DND-41 (cell line): Measurements from ENCODE around the gene CHMP2B.
"Not testable (repeated sequence)": the region's sequence is repeated elsewhere in the genome, so short reads cannot be mapped to it uniquely, and the experiment has no call there.

Experiments used
- ATAC-seq: fragments of 200-7000 bp; cut with Tn5 transposase; 3 replicates; pipeline ENCODE4 v1.9.1; 2021; ENCODE audit warnings: low read depth; ENCODE audit not compliant: insufficient read depth
- DNase-seq: peaks from one replicate; pipeline ENCODE4 v3.0.0-alpha.2; 2020
- H2AFZ ChIP-seq: 2 replicates; pipeline ENCODE4 v1.6.0; 2012; ENCODE audit warnings: low read depth, low read length
- H3K27ac ChIP-seq: 2 replicates; pipeline ENCODE4 v1.5.1; 2012; ENCODE audit warnings: low read length, inconsistent platforms
- H3K27me3 ChIP-seq: fragments of 200-600 bp; sonication (generic); 2 replicates; pipeline ENCODE4 v1.6.0; 2012; ENCODE audit warnings: low read length, mild to moderate bottlenecking, inconsistent platforms; ENCODE audit not compliant: insufficient read depth, poor library complexity
- H3K36me3 ChIP-seq: 2 replicates; pipeline ENCODE4 v1.5.1; 2012; ENCODE audit warnings: low read length, inconsistent platforms; ENCODE audit not compliant: insufficient read depth
- H3K4me1 ChIP-seq: 2 replicates; pipeline ENCODE4 v1.5.1; 2012; ENCODE audit warnings: mild to moderate bottlenecking, low read length; ENCODE audit not compliant: insufficient read depth
- H3K4me2 ChIP-seq: 2 replicates; pipeline ENCODE4 v1.6.0; 2012; ENCODE audit warnings: mild to moderate bottlenecking, moderate library complexity, low read length, inconsistent platforms; ENCODE audit not compliant: insufficient read depth
- H3K4me3 ChIP-seq, 2 experiments: fragments of 200-600 bp in 1 of 2; shearing (Covaris generic) in 1 of 2; 2 replicates each; pipeline ENCODE4 v1.5.1; 2012 to 2016; ENCODE audit warnings: inconsistent platforms in 2 of 2, low read length in 2 of 2, mild to moderate bottlenecking in 2 of 2, low read depth in 1 of 2, moderate library complexity in 1 of 2
- H3K79me2 ChIP-seq: 2 replicates; pipeline ENCODE4 v1.6.0; 2012; ENCODE audit warnings: low read length, inconsistent platforms; ENCODE audit not compliant: insufficient read depth
- H3K9ac ChIP-seq: 2 replicates; pipeline ENCODE4 v1.6.0; 2012; ENCODE audit warnings: low read depth, mild to moderate bottlenecking, inconsistent platforms, low read length, moderate library complexity
- H3K9me3 ChIP-seq: 2 replicates; pipeline ENCODE4 v1.5.1; 2012; ENCODE audit warnings: low read length, moderate library complexity, mild to moderate bottlenecking, inconsistent platforms; ENCODE audit not compliant: insufficient read depth, severe bottlenecking
- H4K20me1 ChIP-seq: 2 replicates; pipeline ENCODE4 v1.6.0; 2012; ENCODE audit warnings: low read length; ENCODE audit not compliant: insufficient read depth
- CTCF ChIP-seq: IDR thresholded peaks from 2 replicates; pipeline ENCODE4 v1.5.1; 2012; ENCODE audit warnings: borderline replicate concordance, low read length, moderate library complexity, mild to moderate bottlenecking; ENCODE audit not compliant: poor library complexity, severe bottlenecking; ENCODE audit errors: extremely low read depth
- EZH2 ChIP-seq: IDR thresholded peaks from 3 replicates; pipeline ENCODE4 v1.6.1; 2012; ENCODE audit warnings: borderline replicate concordance, low read depth, mild to moderate bottlenecking, moderate library complexity, low read length, inconsistent platforms; ENCODE audit not compliant: severe bottlenecking

Gene CHMP2B

GRCh38 chr3:87236093-87236492 lies 9.0 kb downstream of the CHMP2B start:
- DNase-seq (no peak), ATAC-seq (no peak)
- Histone ChIP-seq H3K36me3 (no peaks in the 10 kb centered on the region), H3K4me2 (no peak overlapping the region), H3K4me3 (no peak overlapping the region), H3K79me2 (peaks cover 54% of the 10 kb centered on the region), H3K9me3 (no peaks in the 10 kb centered on the region), H3K27me3 (no peaks in the 10 kb centered on the region), H3K4me1 (no peaks in the 10 kb centered on the region), H2AFZ (no peak overlapping the region), H3K27ac (no peak overlapping the region), H3K9ac (no peak overlapping the region), H4K20me1 (peaks cover 2% of the 10 kb centered on the region; the same call in 1 of the 2 replicates)
- no peak for TF ChIP-seq CTCF
- TF ChIP-seq EZH2 = no peak

DNA sequence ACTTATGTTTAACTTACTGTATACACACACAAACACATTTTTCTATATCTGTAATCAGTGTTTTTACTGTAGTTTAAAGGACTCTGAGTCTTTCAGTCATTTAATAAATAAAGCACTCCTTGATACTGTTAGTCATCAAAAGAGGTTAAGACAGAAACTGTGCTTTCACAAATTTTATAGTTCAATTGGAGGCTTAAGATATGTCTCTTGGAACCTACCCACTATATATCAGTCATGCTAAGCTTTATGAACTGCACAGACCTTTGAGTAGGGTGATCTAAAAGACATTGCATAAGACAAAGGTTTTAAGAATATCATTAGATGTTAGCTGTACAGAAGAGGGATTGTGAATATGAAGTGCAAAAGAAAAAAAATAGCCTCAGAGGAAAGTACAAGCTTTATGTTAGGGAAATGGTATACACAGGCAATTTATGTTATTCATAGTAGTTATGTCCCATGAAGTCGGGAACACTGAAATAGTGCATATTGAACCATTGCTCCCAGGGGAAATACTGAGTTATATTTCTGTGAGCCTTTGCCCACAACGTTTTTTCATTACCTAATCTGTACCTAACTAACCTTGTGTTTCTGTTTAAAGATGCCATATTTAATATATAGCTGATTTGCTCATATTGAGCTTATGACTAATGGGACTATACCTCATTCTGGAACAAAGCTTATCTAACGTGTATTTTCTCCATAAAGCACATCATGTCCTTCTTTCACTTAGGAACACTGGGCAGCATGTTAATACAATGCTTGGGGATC lies 19.7 kb downstream of the CHMP2B start:
- no peak for ATAC-seq
- Histone ChIP-seq H4K20me1 (no peaks in the 10 kb centered on the region), H3K27ac (no peak overlapping the region), H3K9ac (no peak overlapping the region), H3K9me3 (no peaks in the 10 kb centered on the region), H3K79me2 (peaks cover 2% of the 10 kb centered on the region; the same call in 1 of the 2 replicates), H3K4me3 (no peak overlapping the region), H3K36me3 (peaks cover 31% of the 10 kb centered on the region), H2AFZ (no peak overlapping the region), H3K27me3 (no peaks in the 10 kb centered on the region), H3K4me1 (no peaks in the 10 kb centered on the region), H3K4me2 (no peak overlapping the region)
- TF ChIP-seq CTCF (no peak), EZH2 (no peak)
- no peak for DNase-seq

DNA sequence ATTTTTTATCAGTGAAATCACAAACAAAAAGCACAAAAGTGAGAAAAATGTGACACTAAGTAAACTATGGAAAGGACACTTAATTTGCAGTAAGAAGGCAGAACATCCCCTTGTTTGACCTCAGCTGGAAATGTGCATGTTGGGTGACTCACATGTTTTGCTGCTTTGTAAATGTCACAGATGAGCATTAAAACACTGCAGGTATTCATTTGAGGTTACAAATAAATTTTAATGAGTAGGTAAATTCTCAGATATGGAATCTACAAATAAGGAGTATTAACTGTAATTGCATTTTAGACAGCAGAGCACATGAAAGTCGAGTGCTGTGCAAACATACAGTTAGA lies 20.3 kb downstream of the CHMP2B start:
- Histone ChIP-seq H3K4me1 (no peaks in the 10 kb centered on the region), H3K27ac (no peak overlapping the region), H3K9me3 (no peaks in the 10 kb centered on the region), H3K27me3 (no peaks in the 10 kb centered on the region), H4K20me1 (no peaks in the 10 kb centered on the region), H3K4me3 (no peak overlapping the region), H3K4me2 (no peak overlapping the region), H3K9ac (no peak overlapping the region), H3K36me3 (peaks cover 30% of the 10 kb centered on the region), H3K79me2 (no peaks in the 10 kb centered on the region), H2AFZ (no peak overlapping the region)
- ATAC-seq (no peak), DNase-seq (no peak)
- no peak for TF ChIP-seq EZH2

DNA sequence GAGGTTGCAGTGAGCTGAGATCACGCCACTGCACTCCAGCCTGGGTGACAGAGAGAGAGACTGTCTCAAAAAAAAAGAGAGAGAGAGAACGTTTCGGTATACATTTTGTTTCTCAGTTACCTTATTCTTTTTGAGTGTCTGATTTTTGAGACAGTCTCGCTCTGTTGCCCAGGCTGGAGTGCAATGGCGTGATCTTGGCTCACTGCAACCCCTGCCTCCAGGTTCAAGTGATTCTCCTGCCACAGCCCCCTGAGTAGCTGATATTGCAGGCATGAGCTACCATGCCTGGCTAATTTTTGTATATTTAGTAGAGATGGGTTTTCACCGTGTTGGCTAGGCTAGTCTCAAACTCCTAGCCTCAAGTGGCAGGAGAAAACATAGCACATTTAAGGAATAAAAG lies 21.1 kb downstream of the CHMP2B start:
- not testable (repeated sequence) for ATAC-seq, H3K79me2 ChIP-seq

More for the DNA sequence above, 21.1 kb downstream of the CHMP2B start:
- peaks cover 30% of the 10 kb centered on the region for H3K36me3 ChIP-seq
- H3K4me1 ChIP-seq, DNase-seq, H4K20me1 ChIP-seq, H2AFZ ChIP-seq, H3K27ac ChIP-seq, H3K9me3 ChIP-seq, H3K9ac ChIP-seq, H3K27me3 ChIP-seq, H3K4me2 ChIP-seq, H3K4me3 ChIP-seq: not testable (repeated sequence)
